Measurements from ENCODE around the gene GSTK1.

GSTK1 gene

DNA sequence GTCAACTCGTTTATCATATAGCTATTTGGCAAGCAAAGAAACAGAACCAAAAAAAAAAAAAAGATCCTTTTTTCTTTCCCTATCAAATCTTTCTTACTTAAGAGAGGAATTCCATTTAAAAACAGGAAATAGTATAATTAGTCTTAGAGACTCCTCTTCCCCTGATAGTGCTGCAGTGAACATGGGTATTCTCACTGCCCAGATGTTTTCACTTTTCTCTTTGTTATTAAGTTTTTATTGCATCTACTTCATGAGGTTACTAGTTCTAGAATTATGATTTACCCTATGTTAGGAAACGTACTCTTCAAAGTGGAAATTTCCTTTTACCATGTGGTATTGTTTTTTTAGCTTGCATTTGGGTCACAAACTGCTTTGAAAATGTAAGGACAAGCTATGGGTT is 33.4 kb downstream of the GSTK1 start:
- DNase-seq (ENCODE audit: low read depth in 2 of 2): no peak

GRCh38 chr7:143299346-143299745 is 36.1 kb downstream of the GSTK1 start:
- DNase-seq (ENCODE audit: low read depth in 2 of 2): no peak

- DNase-seq (ENCODE audit: low read depth in 2 of 2): peak; percentile 25 to 40
These were observed 36.6 kb downstream of the GSTK1 start for GRCh38 chr7:143299840-143300239.

- DNase-seq (ENCODE audit: low read depth in 2 of 2): no peak
These were observed 38.0 kb downstream of the GSTK1 start for GRCh38 chr7:143300959-143301935.

- no peak for DNase-seq (ENCODE audit: low read depth in 2 of 2)
These were observed 40.5 kb downstream of the GSTK1 start for GRCh38 chr7:143303733-143304132.

- DNase-seq (ENCODE audit: low read depth in 2 of 2): no peak
These were observed 41.7 kb downstream of the GSTK1 start for GRCh38 chr7:143304938-143305337.

DNA sequence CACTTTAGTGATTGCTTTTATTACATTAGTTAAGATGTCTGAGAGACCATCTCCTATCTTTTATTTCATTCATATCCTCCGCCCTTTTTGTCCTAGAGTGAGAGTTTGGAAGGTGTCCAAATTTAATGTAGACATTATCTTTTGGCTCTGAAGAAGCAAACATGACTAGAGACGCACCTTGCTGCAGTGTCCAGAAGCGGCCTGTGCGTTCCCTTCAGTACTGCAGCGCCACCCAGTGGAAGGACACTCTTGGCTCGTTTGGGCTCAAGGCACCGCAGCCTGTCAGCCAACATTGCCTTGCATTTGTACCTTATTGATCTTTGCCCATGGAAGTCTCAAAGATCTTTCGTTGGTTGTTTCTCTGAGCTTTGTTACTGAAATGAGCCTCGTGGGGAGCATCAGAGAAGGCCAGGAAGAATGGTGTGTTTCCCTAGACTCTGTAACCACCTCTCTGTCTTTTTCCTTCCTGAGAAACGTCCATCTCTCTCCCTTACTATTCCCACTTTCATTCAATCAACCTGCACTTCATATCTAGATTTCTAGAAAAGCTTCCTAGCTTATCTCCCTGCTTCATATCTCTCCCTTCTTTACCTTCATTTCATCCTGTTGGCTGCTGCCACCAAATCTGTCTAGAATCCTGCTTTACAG is 42.3 kb downstream of the GSTK1 start:
- DNase-seq (ENCODE audit: low read depth in 2 of 2): peak; percentile 58 to 68

- no peak for DNase-seq (ENCODE audit: low read depth in 2 of 2)
These were observed 45.4 kb downstream of the GSTK1 start for GRCh38 chr7:143308632-143309031.

GRCh38 chr7:143314127-143314526 is 50.9 kb downstream of the GSTK1 start:
- DNase-seq (ENCODE audit: low read depth in 2 of 2): no peak

- no peak for DNase-seq (ENCODE audit: low read depth in 2 of 2)
These were observed 52.5 kb downstream of the GSTK1 start, which contains the start of gene CLCN1 for GRCh38 chr7:143315776-143316175. TSS of gene CLCN1 (plus strand) at chr7:143316111. CDS start at chr7:143316213, 102 bp downstream.

- no peak for DNase-seq (ENCODE audit: low read depth in 2 of 2)
These were observed 53.3 kb downstream of the GSTK1 start for GRCh38 chr7:143316492-143316891.

GRCh38 chr7:143318661-143319060 is 55.4 kb downstream of the GSTK1 start:
- no peak for DNase-seq (ENCODE audit: low read depth in 2 of 2)
